HG03342 (cell line): ENCODE results near the gene TMEM132D.
"Not testable (repeated sequence)": the region's sequence is repeated elsewhere in the genome, so short reads cannot be mapped to it uniquely, and the experiment has no call there.

Experiments used
- ATAC-seq: cut with Tn5 transposase; IDR thresholded peaks from one replicate; pipeline ENCODE4 v1.9.1; 2021; ENCODE audit warnings: mild to moderate bottlenecking, moderate library complexity; ENCODE audit not compliant: unreplicated experiment

TMEM132D gene

DNA sequence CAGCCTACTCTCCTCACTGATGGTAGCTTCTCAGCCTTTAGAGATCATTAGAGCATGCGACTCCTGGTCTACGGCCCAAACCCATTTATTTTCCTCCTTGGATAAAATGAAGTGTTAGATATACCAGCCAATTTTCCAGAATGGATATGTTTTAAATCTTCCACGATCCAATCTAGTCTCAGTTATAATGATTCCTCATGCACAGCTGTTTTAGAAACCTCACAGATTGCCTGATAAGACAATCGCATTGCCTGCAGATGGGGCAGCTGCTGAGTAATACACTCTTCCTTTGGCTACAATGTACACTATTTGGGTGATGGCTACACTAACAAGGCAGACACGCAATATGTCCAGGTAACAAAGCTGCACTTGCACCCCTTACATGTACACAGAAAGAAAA lies 823.4 kb downstream of the TMEM132D start:
- ATAC-seq = no peak

- no peak for ATAC-seq
These were observed 824.1 kb downstream of the TMEM132D start for GRCh38 chr12:129079719-129080118.

- ATAC-seq = no peak
These were observed 827.1 kb downstream of the TMEM132D start for GRCh38 chr12:129076441-129077320.

- ATAC-seq = no peak
These were observed 828.2 kb downstream of the TMEM132D start for GRCh38 chr12:129075460-129076208.

DNA sequence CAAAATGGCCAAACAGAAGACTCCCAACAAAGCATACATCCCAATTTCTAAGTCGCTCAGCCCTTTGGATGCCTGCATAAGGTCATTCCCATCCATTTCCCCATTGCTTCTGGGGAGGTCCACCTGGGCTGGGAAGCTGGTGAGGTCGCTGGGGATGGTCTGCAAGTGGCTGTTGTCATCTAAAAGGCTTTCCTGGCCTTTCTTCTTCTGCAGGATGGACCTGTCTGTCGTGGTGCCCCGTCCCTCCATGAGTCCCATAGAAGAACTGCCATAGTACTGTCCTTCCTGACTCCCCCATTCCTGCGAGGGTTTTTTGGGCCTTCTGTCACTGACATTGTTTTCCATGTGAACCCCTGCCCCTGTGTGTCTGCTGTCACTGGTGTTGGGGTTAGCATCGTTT lies 829.4 kb downstream of the TMEM132D start:
- no peak for ATAC-seq

DNA sequence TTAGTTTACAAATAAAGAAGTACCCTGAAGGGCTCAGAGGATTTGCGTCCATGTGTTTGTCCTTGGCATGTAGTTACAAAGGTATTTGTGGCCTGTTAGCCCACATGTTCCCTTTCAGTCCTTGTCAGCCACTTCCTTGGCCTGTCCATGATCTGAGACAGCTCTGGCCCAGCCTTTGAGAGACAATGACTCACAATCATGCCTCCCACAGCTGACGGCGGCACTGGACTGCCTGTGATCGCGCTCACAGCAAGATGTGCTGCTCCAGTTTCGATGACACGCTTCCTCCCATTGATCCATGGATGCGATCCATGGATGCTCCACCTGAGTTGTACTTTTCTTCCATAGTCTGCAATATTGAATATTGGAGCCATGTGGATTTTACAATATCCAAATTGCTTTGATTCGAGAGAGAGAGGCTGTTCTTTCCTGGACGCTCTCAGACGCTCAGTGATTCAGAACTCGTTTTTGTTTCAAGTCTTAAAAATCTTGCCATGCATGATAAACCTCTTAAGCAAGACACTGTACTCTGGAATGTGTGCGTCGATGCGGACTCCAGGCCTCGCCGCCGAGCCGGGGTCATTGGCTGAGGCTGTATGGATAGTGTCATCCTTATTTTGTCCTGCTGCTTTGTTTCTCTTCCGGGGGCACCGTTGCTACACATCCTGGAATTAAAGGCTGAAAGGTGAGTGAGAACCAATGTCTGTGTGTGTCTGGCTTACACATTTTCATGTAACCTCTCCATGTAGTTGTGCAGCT lies 830.5 kb downstream of the TMEM132D start:
- ATAC-seq = no peak

- ATAC-seq = no peak
These were observed 832.5 kb downstream of the TMEM132D start for GRCh38 chr12:129071362-129071761.

DNA sequence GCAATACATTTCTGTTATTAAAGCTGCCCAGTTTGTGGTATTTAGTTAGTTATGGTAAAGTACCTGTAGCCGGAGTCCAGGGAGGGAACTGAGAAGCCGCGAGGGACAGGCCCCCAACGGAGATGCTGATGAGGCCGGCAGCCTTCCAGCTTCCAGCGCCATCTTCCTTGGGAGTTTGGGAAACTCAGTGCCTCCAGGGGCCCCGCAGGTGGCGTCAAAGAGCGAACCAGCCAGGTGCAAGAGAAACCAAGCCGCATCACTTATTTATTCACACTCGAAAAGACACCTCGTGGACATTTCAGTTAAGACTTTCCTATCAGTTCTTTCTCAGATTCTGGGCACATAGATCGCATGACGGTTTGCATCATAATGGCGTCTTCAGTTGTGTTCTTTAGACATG lies 833.9 kb downstream of the TMEM132D start:
- ATAC-seq = no peak

- ATAC-seq = no peak
These were observed 835.1 kb downstream of the TMEM132D start for GRCh38 chr12:129068684-129069083.

DNA sequence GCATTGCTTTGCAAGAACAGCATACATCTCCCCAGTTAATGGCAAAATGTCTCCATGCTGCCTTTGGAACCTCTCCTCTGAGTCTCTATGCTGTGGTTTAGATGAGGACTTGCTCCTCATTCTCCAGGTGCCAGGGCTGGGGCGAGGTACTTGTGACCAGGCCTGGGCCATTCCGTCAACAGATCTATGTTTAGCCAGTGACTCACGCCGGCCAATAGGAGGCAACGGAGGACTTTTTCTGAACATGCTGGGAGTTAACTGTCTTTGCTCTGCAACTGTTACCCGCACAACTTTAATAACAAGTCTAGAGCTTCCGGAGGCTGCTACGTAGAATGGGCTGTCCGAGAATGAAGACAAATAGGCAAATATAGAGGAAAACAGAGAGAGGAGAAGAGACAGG lies 836.3 kb downstream of the TMEM132D start:
- no peak for ATAC-seq

- ATAC-seq = no peak
These were observed 839.5 kb downstream of the TMEM132D start for GRCh38 chr12:129064209-129064855.

DNA sequence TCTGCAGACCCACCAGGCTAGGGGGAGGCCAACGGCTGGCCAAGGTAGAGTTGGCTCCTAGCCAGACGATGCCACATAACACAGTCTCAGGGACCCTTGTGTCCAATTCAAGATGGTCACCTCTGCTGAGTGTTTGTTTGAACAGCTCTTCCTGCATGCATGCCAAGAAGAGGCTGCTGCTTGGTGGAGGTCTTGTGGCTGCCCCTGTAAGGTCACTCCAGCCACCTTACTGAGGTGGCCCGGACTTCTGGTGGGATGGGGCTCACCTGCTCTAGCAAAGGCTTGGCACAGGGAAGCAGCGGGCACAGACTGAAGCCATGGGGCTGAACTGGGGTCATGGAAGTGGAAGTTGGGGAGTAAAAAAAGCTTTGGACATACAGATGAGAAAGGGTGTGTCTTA lies 840.2 kb downstream of the TMEM132D start:
- ATAC-seq = no peak

- ATAC-seq = no peak
These were observed 850.6 kb downstream of the TMEM132D start for GRCh38 chr12:129053232-129053631.

DNA sequence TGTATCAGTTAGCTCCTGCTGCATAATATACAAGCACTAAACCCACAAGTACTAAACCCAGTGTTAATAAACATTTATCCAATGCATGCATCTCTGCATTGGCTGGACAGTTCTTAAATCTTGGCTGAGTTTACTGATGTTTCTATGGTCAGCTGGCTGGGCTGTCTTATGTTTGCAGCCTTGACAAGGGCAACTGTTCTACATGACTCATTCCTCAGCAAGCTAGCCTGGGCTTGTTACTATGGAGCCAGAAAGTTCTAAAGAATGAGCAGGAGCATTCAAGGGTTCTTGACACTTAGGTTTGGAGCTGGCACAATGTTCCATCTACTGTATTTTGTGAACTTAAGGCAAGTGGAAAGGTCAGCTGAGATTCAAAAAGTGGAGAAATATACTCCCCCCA lies 851.5 kb downstream of the TMEM132D start:
- no peak for ATAC-seq

DNA sequence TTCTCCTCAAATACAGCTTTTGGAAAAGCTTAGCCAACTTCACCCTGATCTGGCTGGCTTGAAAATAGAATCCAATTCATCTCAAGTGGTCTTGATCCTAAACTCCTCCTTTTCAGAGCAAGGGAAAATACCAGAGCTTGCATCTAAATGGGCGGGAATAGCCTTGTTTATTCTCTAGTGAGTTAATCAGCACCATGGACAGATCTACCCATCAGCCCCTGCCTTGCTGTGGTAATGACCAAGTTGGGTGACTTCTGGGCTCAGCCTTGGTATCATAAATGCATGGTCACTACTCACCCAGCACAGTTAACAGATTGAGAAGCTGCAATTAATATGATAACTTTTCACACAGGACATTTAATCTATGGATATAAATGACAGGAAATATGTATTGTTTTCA lies 853.9 kb downstream of the TMEM132D start:
- ATAC-seq = no peak

GRCh38 chr12:129043334-129043733 lies 860.5 kb downstream of the TMEM132D start:
- ATAC-seq = not testable (repeated sequence)

DNA sequence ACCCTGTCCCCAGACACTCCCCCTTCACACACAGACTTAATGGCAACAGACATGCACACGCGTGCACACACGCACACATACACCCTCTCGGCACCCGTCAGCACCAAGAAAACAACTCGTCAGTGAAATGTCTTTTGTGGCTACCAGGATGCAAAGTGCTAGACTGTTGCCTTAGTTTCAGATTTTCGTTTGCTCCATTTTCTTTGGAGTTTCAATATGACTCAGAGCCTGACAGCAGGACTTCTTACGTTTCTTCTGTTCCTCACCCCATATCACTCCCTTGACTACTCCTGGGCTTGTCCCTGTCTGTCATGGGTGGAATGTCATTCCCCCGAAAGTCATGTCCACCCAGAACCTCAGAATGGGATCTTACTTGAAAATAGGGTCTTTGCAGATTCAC lies 867.7 kb downstream of the TMEM132D start:
- ATAC-seq = no peak

- no peak for ATAC-seq
These were observed 869.1 kb downstream of the TMEM132D start for GRCh38 chr12:129034558-129035289.

- no peak for ATAC-seq
These were observed 875.0 kb downstream of the TMEM132D start for GRCh38 chr12:129028844-129029243.

GRCh38 chr12:129025055-129025454 lies 878.8 kb downstream of the TMEM132D start:
- ATAC-seq = no peak
